NCI-H128 (cell line): Measurements from ENCODE around the gene COL4A4.

Experiments used
- DNase-seq: peaks from one replicate; lab custom pipeline; 2025; ENCODE audit not compliant: unreplicated experiment; lab: John Stamatoyannopoulos, UW

The COL4A4 gene

GRCh38 chr2:227163485-227163997 lies 464 bp downstream of the COL4A4 start:
- DNase-seq = no peak

DNA sequence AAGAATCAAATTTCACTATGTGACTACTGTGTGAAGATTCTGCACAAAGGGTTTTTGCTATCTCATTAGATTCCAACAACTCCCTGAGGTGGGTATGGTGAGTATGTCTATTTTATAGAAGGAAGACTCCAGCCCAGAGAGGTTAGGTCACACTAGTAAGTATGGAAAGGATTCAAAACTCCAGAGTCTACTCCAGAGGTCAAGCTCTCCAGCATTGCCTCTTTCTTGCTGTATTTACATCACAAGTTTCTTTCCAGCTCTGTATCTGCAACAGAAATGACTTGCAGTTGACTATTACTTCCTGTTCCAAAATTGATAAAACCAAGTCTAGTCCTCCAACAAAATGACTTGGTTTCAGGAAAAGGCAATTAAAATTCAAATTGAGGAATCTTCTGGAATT lies 2.1 kb downstream of the COL4A4 start:
- no peak for DNase-seq

GRCh38 chr2:227160164-227160563 lies 3.8 kb downstream of the COL4A4 start:
- DNase-seq = no peak

- no peak for DNase-seq
These were observed 8.8 kb downstream of the COL4A4 start for GRCh38 chr2:227154986-227155774.

DNA sequence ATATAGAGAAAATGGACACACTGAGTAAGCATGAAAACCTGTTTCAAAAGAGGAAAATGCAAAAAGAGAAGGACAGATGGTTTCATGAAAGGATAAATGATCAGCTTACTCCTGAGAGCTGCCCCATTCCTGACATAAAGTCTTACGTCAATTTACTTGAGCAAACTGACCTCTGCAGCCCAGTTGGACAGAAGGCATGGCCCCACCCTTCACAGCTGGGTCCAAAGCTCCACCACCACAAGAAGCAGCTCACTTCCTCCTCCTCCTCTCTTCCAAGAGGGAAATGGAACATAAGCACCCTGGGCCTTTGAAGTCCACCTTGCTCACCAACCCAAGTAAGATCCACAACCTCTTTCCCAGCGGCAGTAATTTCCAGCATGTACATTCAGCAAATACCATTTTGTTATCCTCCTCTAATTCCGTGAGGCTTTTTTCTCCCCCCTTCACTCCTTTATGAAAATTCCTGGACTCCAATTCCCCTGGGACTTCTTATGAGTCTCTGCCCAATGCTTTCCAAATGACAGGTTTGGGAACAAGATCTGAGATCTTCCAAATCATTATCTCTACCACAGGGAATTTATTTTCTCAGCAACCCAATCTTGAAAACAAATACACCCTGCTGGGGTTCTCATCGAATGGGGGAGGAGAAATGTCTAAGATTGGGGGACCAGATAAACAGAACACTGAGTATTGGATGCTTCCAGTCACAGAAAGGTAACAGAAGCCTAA lies 10.1 kb downstream of the COL4A4 start:
- DNase-seq = no peak

DNA sequence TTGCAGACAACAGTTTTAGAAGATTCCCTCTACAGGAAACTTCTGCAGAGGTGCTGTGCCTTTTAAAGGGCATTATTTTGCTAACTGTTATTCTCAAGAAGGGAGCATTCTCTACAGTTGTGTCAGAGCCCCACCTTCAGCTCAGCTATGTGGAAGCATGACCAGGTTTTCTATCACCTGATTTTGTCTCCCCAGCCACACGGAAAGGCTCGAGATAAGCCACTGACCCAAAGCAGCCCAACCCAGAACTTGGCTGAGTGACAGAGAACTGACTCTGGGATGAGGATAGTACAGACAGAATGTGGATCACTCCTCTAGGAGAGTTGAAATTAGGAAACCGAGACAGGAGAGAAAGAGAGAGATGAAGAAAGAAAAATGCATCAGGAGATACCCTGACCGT lies 10.7 kb downstream of the COL4A4 start:
- DNase-seq = no peak

- no peak for DNase-seq
These were observed 11.8 kb downstream of the COL4A4 start for GRCh38 chr2:227152093-227152766.

- no peak for DNase-seq
These were observed 13.6 kb downstream of the COL4A4 start for GRCh38 chr2:227150222-227150936.

DNA sequence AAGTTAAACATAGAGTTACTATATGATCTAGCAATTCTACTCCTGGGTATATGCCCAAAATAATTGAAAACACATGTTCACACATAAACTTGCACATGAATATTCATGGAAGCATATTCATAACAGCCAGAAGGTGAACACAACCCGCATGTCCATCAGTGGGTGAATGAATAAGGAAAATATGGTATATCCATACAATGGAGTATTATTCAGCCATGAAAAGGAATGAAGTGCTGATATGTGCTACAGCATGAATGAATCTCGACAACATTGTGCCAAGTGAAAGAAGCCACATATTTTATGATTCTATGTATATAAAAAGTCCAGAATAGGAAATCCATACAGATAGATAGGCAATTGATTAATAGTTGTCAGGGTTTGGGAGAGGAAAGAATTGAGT lies 15.9 kb downstream of the COL4A4 start:
- DNase-seq = no peak

- DNase-seq = no peak
These were observed 17.0 kb downstream of the COL4A4 start for GRCh38 chr2:227147023-227147422.

DNA sequence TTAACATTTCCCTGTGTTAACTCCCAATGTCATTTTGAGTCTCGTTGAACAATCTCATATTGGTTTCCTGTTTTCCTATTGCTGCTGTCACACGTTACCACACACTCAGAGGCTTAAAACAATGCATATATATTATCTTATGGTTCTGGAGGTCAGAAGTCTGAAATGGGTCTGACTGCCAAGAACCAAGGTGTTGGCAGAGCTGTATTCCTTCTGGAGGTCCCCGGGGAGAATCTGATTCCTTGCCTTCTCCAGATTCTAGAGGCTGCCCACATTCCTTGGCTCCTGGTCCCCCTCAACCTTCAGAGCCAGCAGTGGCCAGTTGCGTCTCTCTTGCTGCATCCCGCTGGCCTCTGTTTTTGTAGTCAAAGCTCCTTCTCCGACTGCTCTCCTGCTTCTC lies 17.5 kb downstream of the COL4A4 start:
- DNase-seq = no peak

GRCh38 chr2:227143895-227144294 lies 20.1 kb downstream of the COL4A4 start:
- no peak for DNase-seq

GRCh38 chr2:227141301-227141700 lies 22.7 kb downstream of the COL4A4 start:
- no peak for DNase-seq

GRCh38 chr2:227134591-227134990 lies 29.4 kb downstream of the COL4A4 start:
- DNase-seq = no peak

- DNase-seq = no peak
These were observed 31.0 kb downstream of the COL4A4 start for GRCh38 chr2:227132986-227133385.

GRCh38 chr2:227130636-227131035 lies 33.4 kb downstream of the COL4A4 start:
- no peak for DNase-seq

GRCh38 chr2:227127201-227127600 lies 36.8 kb downstream of the COL4A4 start:
- DNase-seq = no peak

DNA sequence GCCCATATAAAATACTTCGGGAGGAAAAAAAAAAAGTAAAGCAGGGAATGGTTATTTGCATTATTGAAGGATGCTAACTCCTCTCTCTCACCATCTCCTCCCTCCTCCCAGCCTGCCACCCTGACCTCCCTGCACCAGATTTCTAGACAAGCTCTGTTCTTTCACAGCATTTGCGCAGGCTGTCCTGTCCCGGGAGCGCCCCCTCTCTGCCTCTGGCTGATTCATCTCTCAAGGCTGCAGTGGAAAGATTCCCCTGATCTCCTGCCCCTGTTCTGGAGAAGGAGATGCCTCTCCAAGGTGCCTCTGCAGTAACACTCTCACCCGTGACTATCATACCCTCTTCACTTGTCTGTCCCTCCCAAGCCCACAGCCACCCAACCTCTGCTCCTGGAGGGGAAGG lies 38.5 kb downstream of the COL4A4 start:
- DNase-seq = no peak

DNA sequence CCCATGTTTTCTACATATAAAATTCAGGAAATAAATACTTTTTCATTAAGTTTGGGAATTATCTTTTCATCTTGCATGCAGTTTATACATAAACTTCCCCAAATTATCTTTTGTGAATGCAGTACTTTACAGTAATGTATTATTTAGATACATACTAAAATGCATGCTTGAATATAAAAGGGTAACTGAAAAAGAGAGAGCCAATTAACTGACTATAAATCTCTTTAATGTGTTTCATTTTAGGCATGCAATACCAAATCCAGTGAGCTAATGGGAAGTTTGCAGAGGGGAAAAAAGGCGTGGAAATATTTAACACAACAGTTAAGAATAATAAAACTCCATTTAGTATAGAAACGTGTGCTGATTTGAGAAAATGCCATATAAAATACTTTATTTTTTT lies 39.2 kb downstream of the COL4A4 start:
- no peak for DNase-seq

- no peak for DNase-seq
These were observed 40.3 kb downstream of the COL4A4 start for GRCh38 chr2:227123697-227124096.

GRCh38 chr2:227118353-227118752 lies 45.7 kb downstream of the COL4A4 start:
- no peak for DNase-seq
